Measurements from ENCODE around the gene C16orf74.

Gene C16orf74

DNA sequence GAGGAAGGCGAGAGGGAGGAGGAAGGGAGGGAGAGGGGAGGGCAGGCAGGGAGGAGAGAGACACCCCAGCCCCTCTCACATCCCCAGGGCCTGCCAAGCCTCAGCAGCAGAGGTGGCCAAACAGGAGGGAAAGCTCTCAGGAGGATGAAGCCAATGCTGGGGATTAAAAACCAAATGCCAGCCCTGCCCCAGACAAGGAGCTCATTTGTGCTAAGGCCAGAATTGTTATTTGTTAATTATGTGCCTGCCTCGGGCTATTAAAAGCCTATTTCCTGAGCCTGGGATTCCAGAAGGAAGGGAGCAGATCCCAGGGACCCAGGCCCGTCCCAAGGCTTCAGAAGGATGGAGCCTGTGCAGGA, 34.2 kb downstream of the C16orf74 start:
- DNase-seq = no peak

- DNase-seq = no peak
Measured at GRCh38 chr16:85716022-85716679, 34.7 kb downstream of the C16orf74 start.

DNA sequence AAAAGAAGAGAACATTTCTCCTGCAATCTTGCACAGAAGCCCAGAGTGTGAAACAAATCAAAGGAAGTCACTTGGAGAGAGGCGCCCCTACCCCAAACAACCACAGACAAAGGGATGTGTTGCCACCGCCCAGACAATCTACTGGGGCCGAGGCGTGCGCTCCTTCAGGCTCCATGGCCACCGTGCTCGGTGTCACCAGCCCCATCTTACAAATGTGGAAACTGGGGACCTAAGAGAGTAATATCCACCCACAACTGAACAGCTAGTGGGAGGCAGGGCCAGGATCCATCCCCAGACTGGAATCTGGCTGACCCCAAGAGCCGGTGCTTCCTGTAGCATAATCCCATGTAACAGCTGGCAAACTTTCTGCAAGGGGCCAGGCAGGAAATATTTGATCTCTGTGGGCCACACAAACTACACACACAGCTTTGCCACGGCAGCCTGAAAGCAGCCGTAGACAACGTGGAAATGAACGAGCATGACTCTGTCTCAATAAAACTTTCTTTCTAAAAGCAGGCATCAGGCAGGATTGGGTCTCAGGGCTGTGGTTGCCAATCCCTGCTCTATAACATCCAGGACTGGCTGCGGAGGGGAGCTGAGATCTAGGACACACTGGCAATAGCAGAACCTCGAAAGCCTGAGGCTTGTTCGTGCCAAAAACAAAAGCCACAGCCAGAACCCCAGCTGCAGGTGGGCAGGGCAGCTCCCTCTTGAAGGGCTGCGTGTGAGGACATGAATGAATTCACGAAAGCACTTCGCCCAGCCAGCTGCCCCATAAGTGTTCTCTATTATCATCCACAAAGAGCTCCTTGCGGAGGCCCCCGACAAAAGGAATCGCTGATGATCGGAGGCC, 35.5 kb downstream of the C16orf74 start:
- DNase-seq = no peak

DNA sequence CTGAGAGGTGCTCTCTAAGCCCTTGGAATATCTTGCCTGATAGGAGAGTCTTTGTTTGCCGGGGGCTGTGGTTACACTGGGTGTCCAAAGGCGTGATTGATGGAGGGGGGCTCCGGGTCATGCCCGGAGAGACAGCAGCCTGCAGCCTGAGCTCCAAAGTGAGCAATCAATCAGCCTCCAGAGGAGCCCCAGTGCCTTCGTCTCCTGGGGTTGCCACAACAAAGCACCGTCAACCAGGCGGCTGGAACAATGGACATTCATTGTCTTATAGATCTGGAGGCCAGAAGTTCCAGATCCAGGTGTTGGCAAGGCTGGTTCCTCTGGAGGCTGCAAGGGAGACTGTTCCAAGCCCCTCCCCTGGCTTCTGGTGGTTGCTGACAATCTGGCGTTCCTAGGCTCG, 38.1 kb downstream of the C16orf74 start:
- no peak for DNase-seq

- no peak for DNase-seq
Measured at GRCh38 chr16:85711982-85712587, 38.8 kb downstream of the C16orf74 start.

GRCh38 chr16:85710732-85711131, 40.2 kb downstream of the C16orf74 start:
- no peak for DNase-seq

DNA sequence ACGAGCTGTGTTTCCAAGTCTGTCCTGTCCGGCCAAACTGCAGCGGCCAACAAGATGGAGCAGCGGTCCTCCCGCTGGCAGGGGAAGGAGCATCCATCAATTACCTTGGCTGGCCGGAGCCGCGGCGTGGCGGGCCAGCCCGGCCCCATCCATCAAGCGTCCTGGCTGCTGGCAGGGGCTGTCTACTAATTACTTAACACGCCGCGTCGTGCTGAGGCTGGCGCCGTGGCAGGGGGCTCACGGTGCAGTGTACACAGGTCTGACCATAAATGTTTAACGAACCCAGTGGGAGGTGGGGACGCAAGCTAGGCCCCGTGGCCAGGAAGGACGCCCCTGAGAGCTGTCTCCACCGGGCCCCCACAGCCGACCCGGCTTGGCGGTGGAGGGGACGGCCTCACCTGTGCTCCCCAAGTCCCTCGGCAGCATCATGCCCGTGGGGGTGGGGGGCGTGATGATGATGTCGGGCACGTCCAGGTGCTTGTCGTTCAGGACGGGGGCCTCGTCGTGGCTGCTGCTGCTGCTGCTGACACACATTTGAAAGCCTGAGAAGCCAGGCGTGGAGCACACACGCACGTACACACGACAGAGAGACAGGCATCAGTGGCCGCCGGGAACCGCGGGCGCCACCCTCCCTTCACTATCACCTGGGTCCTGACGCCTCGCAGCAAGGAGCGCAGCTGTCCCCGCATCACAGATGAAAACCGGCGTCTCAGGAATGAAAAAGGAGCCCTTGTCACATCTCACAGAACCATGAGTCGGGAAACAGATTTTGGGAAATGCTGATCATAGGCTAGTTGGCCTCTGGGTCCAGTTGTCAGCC, 40.9 kb downstream of the C16orf74 start:
- no peak for DNase-seq

GRCh38 chr16:85708338-85708737, 42.6 kb downstream of the C16orf74 start:
- no peak for DNase-seq

DNA sequence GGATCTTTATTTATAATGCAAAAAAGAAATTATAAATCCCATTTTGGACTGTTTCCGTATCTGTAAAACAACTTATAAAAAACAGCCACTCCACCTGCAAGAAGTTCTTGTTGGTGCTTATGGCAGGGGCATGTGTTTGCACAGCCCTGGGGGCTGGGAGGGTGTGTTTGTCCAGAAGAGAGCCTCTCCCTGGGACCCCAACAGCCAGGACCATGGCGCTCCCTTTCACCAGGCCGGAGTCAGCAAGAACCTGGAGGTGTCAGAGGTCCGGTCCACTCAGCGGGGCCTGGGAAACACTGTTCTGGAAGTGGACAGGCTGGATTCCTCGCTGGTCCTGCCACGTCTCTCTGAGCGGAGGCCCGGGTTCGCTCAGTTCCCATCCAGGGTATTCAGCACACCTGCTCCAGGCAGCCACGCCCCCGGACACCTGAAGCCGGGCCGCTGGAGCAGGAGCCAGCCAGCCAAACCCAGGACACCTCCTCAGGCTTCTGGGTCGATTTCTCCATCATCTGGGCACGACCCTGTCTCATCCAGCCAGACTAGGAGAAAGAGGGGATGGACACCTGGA, 43.3 kb downstream of the C16orf74 start:
- DNase-seq = no peak

DNA sequence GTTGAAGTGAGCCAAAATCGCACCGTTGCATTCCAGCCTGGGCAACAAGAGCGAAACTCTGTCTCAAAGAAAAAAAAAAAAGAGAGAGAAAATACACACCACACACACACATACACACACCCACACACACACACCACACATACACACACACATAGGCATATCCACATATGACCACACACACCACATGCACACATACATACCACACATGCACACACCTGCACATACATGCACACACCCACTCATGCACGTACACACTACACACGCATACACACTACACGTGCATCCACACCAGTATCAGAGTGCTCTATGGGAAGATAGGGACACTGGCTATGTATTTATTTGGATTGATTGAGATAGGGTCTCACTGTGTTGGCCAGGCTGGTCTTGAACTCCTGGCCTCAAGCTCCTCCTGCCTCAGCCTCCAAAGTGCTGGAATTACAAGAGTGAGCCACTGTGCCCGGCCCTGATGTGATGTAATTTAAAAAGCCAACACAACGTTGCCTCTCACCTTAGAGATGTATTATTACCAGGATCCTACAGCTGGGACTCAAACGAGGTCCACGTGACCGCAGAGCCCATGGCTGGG, 44.4 kb downstream of the C16orf74 start:
- no peak for DNase-seq

- DNase-seq = no peak
Measured at GRCh38 chr16:85704900-85705846, 45.7 kb downstream of the C16orf74 start.

- no peak for DNase-seq
Measured at GRCh38 chr16:85704011-85704410, 46.9 kb downstream of the C16orf74 start.

DNA sequence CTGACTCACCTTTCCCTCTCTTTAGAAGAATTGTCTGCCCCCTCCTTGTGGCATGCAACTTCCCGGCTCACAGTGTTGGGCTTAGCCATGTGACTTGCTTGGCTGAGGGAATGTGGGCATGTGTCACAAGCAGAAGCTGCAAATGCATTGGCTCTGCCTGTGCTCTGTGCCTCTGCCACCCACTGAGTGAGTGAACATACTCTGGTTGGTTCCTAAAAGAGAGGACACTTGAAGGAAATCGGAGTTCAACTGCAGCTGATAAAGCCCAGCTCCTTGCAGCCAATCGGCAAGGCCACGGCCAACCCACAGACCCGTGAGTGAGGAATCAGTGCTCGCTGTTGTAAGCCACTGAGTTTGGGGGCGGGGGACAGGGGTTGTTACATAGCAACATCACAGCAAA, 51.3 kb downstream of the C16orf74 start:
- no peak for DNase-seq

DNA sequence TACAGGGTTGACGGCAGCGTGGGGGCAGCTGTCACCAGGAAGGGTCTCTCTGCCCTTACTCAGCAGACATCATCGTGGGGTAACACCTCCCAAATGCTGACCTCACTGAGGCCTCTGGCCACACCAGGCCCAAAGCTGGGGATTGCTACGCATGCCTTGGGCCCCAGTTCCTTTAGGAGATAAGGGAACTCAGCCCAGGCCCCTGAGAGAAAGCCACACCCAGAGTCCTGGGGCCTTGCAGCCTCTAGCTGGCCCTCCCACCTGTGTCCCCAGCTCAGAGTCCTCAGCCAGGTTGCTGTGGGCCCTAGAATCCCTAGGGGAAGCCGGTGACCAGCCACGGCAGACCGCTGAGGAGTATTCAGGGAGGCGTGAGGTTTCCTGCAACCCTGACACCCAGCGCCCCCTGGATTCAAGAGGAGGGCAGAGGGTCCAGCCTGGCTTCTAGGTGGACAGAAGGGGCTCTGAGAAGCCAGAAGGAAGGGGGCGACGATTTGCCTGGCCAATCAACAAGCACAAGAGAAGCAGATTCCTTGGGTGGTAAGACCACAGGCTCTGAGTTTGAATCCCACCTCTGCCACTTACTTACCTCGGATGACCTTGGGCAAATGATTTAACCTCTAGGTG, 51.8 kb downstream of the C16orf74 start:
- DNase-seq = no peak

GRCh38 chr16:85698459-85698891, 52.4 kb downstream of the C16orf74 start:
- DNase-seq = no peak

- no peak for DNase-seq
Measured at GRCh38 chr16:85697431-85697830, 53.5 kb downstream of the C16orf74 start.

- no peak for DNase-seq
Measured at GRCh38 chr16:85696781-85697180, 54.1 kb downstream of the C16orf74 start.

DNA sequence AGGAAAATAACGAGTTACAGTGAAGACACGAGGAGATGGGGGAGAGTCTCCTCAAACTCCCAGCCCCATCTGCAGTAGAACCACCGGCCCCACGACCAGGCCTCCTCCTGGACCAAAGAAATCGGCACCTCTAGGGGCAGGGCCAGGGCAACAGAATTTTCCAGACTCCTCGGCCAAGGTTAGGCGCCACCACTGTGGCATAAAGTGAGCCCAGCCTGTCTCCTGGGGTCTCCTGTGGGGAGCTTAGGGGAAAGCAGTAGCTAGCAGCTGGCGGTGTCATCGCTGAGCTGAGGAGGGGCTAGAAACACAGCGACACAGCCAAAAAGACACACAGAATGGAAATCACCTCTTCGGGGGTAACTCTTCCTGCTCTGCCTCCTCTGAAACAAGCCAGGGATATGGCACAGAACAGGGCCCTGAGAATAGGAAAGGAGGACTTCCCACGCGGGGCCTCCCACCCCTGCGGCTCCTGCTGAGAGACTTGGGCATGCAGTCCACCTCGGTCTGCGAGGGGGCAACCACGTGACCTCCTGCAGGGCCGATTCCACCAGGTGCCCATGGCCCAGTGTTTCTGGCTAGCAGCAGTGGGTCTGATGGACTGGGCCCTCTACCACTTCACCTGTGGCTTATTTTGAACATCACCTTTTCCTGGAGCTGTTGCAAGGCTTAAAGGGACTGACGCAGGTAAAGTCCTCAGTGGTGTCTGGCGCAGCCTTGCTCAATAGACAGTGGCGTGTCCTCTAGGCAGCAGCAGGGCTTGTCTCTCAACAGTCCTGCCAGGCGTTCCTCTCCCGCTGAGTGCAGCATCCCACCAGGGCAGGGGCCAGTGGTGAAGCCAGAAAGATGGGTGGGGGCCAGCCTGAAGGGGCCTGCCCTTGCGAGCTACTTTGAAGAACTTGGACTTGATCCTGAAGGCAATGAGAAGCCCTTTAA, 55.4 kb downstream of the C16orf74 start:
- no peak for DNase-seq

- no peak for DNase-seq
Measured at GRCh38 chr16:85690469-85691064, 60.3 kb downstream of the C16orf74 start.
